Mucosa of descending colon (tissue), 3 donors: ENCODE results near the gene ADGRV1. TPM values are rescaled to one million over a fixed set of nuclear protein-coding genes. Genes with fewer than 3 reads are reported as not detected.

Source experiments
- ATAC-seq: fragments of 200-7000 bp; cut with Tn5 transposase; one replicate; pipeline ENCODE4 v1.9.1; 2020; ENCODE audit warnings: mild to moderate bottlenecking, moderate library complexity
- DNase-seq, 3 donors: peaks; one replicate each; pipeline ENCODE4 v3.0.0-alpha.2; 2020
- H3K36me3 ChIP-seq: fragments of 200-600 bp; one replicate; pipeline ENCODE4 v1.8.0; 2021; ENCODE audit warnings: low read depth, mild to moderate bottlenecking
- H3K4me1 ChIP-seq: fragments of 200-600 bp; one replicate; pipeline ENCODE4 v1.8.0; 2021; ENCODE audit warnings: low read depth, mild to moderate bottlenecking
- H3K4me3 ChIP-seq: fragments of 200-600 bp; one replicate; pipeline ENCODE4 v1.8.0; 2021; ENCODE audit warnings: mild to moderate bottlenecking
- H3K9me3 ChIP-seq: fragments of 200-600 bp; one replicate; pipeline ENCODE4 v1.8.0; 2021; ENCODE audit warnings: mild to moderate bottlenecking
- CTCF ChIP-seq: fragments of 200-600 bp; IDR thresholded peaks from one replicate; pipeline ENCODE4 v1.8.0; 2022; ENCODE audit warnings: antibody characterized with exemption, mild to moderate bottlenecking
- intact Hi-C, 2 donors: fragments of 100-400 bp; cut with DNase I in 1 of 2; cut with micrococcal nuclease in 1 of 2; formaldehyde crosslinking; loops; one replicate each; pipeline versions ENCODE4 v1.11.0 to v1.11.1; 2022; cut with DNase I, micrococcal nuclease
- total RNA-seq, 3 donors: library from RNA; stranded (reverse); fragmentation: NEBNext Ultra II Directional in 2 of 3; extraction: Animal tissue kit (Norgen Biotek cat#: 25700) in 2 of 3; gene quantifications; one replicate each; pipeline versions ENCODE4 v1.2.1 to v1.2.4, GENCODE V29; 2021 to 2023
- donor health status: DM: no; HTN: no; CAD: no; lungs with moderate emphysema.
- donor health status: DM: no; HTN: no; CAD: no.
- donor health status: DM: no; HTN: yes; CAD: no.

ADGRV1 gene
- total RNA-seq, 3 donors from 2014 or later = 4.5 to 8.6 (median 6.1) TPM

DNA sequence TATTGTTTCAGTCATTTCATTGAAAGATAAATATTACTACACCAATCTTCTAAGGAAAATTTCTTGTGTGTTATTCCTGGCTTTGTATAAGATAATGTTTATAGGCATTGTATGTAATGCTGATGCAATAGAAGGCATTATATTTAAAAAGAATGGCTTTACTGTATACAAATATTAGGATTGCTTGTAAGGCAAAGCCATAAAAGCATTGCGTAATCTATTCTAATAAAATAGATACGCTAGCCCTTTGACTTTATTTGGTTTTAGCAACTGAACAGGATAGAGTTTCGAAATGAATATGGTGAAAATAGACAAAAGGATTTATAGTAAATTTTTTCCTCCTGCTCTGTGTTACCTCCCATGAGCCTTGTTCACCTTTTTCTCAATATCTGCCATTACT is 23.7 kb upstream of the ADGRV1 start:
- Histone ChIP-seq H3K4me1 (no peaks in the 10 kb centered on the region), H3K9me3 (no peaks in the 10 kb centered on the region), H3K4me3 (no peak overlapping the region), H3K36me3 (no peaks in the 10 kb centered on the region)
- intact Hi-C loops = loop anchor here (5.0 to 10.0 kb wide), 2 partner anchors 98 to 100 kb away; no protein-coding TSS in a partner anchor
- ATAC-seq (peak; percentile 31), DNase-seq (no peak)
- no peak for TF ChIP-seq CTCF

DNA sequence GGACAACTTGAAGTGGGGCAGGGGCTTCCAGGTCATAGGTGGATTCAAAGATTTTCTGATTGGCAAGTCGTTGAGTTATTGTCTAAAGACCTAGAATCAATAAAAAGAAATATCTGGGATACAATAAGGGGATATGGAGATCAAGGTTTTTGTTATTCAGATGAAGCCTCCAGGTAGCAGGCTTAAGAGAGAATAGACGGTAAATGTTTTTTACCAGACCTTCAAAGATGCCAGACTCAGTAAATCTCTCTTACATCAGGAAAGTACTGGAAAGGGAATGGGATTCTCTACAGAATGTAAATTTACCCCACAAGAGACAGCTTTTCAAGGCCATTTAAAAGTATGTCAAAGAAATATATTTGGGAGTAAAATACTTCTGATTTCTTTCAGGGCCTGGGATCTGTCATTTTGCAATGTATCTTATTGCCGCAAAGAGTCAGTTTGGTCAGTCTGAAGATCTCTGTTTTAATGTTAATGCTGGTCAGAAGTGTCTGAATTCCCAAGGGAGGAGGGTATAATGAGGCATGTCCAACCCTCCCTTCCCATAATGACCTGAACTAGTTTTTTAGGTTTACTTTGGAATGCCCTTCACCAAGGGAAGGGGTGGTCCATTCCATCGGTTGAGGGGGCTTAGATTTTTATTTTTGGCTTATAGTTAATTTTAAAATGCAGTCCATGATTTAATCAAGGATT is 15.6 kb upstream of the ADGRV1 start:
- H3K4me1 ChIP-seq = no peaks in the 10 kb centered on the region
- no peak overlapping the region for H3K4me3 ChIP-seq
- no peak for DNase-seq
- H3K9me3 ChIP-seq = no peaks in the 10 kb centered on the region
- no peak for ATAC-seq
- TF ChIP-seq CTCF = no peak
- intact Hi-C loops = no loop called here
- H3K36me3 ChIP-seq = no peaks in the 10 kb centered on the region

GRCh38 chr5:90545511-90545910 is 13.1 kb upstream of the ADGRV1 start:
- ATAC-seq (no peak), DNase-seq (no peak)
- no peak overlapping the region for H3K4me3 ChIP-seq
- intact Hi-C loops = no loop called here
- no peaks in the 10 kb centered on the region for H3K9me3 ChIP-seq
- no peaks in the 10 kb centered on the region for H3K36me3 ChIP-seq
- TF ChIP-seq CTCF = no peak
- H3K4me1 ChIP-seq = no peaks in the 10 kb centered on the region

GRCh38 chr5:90546216-90546837 is 12.3 kb upstream of the ADGRV1 start:
- Histone ChIP-seq H3K9me3 (no peaks in the 10 kb centered on the region), H3K4me1 (no peaks in the 10 kb centered on the region), H3K4me3 (no peak overlapping the region), H3K36me3 (no peaks in the 10 kb centered on the region)
- DNase-seq (no peak), ATAC-seq (no peak)
- intact Hi-C loops = no loop called here
- no peak for TF ChIP-seq CTCF

DNA sequence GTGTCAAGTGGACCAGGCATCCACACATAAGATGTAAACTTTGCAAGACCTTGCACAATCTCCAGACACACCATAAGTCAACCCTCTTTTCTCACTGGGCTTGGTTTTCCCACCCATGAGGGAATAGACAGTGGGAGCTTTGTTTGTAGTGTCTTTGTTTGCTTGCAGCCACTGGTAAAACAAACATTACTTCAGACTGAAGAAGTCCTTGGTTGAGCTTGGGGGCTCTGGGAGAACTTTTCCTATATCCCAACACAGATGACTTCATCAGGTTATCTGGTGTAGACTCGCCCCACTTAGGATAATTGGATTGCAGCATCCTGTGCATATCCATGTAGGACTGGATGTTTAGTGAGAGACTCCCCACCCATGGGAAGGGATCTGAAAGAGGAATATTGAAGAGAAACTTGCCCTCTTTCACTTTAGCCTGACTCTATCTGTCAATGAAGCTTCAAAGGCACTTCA is 11.5 kb upstream of the ADGRV1 start:
- intact Hi-C loops = no loop called here
- ATAC-seq = peak; percentile 25
- TF ChIP-seq CTCF = no peak

More for the DNA sequence above, 11.5 kb upstream of the ADGRV1 start:
- Histone ChIP-seq H3K9me3 (no peaks in the 10 kb centered on the region), H3K36me3 (no peaks in the 10 kb centered on the region), H3K4me3 (no peak overlapping the region), H3K4me1 (no peaks in the 10 kb centered on the region)
- DNase-seq = no peak
